Activated T-cell treated with anti-CD3 and anti-CD28 coated beads for 1 hour (primary cell): ENCODE results near the gene MRPS23.
A peak's percentile ranks its signal among the peaks of the same experiment; 100 is the strongest.

Source experiments
- DNase-seq: peaks from one replicate; pipeline ENCODE4 v3.0.0-alpha.2; 2020; ENCODE audit warnings: low read depth

MRPS23 gene

DNA sequence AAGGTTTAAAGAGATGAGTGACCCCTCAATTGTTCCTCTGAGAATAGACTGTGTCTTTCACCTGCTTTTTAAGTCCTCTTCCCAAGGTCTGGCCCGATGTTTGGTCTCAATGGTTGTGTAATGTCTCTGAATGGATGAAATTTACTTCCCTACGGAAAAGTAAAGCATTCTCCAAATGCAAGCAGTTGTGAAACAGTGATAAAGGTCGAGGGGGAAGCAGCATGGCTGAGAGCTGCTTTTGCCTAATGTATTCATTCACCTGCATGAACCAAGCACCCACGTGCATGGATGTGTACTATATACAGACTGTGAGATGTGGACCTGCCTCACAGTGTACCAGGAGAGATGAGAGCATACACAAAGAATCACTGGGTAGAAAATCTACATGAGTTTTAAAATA is 11.4 kb downstream of the MRPS23 start:
- DNase-seq, result no peak

DNA sequence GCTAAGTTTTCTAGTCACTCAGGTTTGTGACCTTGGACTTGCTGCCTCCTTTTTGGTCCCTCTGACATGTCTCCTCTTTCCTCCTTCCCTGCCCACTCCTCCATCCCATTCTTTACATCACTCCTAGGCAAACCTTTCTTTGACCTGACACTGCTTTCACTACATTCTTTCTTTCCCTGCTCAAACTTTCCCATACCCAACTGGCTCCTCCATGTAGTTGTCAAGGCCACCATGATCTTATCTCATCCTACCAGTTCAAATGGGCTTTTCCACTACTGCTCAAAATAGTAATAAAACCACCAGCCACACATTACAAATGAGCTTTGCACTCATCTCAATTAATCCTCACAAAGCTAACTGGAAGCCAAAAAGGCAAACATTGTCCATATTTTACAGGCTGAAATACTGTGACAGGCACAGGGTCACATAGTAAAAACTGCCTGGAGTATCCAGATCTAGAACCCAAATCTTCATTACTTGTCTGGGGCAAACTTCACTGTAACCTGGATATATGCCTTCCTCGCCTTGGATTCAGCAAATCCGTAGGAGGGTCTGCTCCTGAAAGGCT is 14.4 kb downstream of the MRPS23 start:
- DNase-seq, result no peak

DNA sequence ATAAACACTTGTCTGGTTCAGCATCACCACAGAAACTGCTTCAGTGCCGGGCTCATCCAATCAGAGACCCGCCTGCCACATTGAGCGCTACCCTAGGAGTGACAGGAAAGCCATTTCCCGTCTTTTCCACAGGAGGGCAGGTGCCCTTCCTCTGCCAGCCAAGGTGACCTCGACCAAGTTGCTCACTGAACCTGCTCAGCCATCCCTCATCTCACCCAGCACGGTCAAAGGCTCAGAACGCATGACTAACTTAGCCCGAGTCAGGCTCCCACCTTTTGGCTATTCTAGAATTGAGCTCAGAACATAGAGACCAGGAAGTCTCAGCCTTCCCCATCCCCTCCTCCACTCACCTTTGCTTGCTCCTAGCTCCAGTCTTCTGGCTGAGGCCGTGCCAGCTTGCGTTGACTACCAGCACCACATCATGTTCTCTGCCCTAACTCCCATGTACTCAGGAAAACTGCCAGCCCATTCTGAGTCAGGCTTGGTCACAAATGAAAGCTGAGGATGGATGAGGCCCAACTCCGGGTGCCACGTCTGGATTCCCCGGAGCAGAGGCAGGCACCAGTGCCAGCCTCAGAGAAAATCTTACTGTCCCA is 15.6 kb downstream of the MRPS23 start:
- DNase-seq, result no peak

GRCh38 chr17:57833179-57833939 is 16.5 kb downstream of the MRPS23 start:
- peak; percentile 67 for DNase-seq

DNA sequence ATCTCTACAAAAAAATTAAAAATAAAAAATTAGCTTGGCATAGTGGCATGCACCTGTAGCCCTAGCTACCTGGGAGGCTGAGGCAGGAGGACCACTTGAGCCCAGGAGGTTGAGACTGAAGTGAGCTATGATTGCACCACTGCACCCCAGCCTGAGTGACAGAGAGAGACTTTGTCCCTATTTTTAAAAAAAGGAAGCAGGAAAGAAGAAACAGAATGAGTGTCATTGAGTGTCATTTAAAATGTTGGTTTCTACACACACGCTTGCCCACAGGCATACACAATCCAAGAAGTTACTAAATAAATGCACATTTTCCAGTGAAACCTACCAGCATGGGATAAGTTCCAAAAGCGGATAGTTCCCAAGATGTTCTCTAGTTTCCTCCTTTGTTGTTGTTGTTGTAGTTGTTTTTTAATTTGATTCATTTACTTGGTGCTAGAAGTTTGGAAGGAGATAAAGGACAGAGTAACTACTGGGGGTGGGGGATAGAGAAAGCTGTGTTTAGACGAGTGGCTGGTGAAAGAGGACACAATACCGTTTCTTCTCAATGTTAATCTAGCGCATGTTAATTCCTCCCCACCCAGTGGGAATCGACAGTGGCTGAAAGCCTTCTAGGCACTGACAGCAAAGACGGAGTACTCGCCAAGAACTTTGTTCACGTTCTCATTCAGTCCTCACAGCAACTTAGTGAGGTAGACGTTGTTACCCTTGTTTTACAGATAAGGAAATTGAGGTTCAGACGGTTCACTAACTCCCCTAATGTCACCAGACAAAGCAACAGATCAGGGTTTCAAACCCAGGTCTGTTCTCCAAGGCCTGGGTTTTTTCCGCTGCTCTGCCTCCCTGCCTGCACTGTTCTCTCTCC is 17.3 kb downstream of the MRPS23 start:
- no peak for DNase-seq

GRCh38 chr17:57830880-57831279 is 19.0 kb downstream of the MRPS23 start:
- DNase-seq, result no peak

DNA sequence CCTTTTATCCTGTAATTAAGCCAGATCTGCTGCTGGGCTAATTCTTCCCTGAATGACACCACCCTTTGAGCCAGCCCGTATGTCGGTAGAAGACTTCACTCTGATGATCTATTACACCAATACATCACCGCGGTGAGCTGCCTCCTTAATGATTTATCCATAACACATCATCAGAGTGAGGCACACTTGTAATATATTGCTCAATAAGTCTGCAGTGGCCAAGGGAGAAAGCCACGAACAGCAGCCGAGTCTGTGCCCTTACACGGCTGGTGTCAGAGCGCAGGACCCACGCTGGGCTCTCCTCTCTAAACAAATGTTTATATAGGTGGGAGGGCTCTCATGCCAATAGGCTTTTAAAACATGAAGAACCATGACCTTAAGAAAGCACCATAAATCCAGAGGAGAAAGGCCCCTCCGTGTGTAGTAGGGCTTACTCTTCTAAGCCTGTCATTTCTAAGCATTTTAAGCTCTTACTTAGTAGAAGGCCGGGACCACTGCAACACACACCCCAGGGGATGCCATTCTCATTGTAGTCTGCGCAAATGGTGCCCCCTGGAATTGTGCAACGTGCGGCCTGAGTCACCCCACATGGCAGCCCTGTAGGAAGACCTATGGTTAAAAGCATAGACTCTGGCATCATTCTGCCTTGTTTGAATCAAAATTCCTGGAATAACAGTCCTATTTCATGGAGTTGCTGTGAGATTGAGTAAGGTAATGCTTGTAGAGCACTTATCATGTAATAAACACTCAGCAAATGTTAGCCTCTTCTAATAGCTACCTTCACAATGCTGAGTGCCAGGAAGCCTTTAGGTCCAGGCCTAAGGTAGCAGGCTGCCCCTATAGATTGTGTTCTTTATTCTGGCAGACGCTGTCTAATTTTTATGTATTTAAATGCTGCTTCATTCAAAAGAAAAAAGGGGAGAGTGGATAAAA is 26.1 kb downstream of the MRPS23 start:
- no peak for DNase-seq

- DNase-seq, result no peak
These were observed 30.0 kb downstream of the MRPS23 start for GRCh38 chr17:57819867-57820266.

- DNase-seq, result no peak
These were observed 30.6 kb downstream of the MRPS23 start for GRCh38 chr17:57819285-57819684.

- DNase-seq, result no peak
These were observed 31.8 kb downstream of the MRPS23 start for GRCh38 chr17:57818066-57818465.

DNA sequence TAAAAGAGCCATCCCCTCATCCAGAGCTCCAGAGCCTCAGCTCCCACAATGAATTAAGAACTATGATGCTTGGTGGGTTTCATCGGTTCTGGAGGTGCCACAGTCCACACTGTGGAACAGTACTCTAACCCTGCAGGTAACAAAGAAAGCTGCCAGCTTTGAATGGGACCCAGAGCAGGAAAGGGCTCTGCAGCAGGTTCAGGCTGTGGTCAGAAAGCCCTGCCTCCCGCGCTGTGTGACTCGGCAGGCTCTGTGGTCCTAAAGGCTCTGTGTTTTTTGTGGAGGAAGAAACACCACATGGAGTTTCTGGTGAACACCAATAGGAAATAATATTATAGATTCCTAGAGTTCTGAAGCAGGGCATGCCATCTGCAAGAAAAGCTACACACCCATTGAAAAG is 32.5 kb downstream of the MRPS23 start:
- no peak for DNase-seq

- no peak for DNase-seq
These were observed 35.4 kb downstream of the MRPS23 start for GRCh38 chr17:57814421-57814820.

- DNase-seq, result no peak
These were observed 38.1 kb downstream of the MRPS23 start for GRCh38 chr17:57811638-57812280.

DNA sequence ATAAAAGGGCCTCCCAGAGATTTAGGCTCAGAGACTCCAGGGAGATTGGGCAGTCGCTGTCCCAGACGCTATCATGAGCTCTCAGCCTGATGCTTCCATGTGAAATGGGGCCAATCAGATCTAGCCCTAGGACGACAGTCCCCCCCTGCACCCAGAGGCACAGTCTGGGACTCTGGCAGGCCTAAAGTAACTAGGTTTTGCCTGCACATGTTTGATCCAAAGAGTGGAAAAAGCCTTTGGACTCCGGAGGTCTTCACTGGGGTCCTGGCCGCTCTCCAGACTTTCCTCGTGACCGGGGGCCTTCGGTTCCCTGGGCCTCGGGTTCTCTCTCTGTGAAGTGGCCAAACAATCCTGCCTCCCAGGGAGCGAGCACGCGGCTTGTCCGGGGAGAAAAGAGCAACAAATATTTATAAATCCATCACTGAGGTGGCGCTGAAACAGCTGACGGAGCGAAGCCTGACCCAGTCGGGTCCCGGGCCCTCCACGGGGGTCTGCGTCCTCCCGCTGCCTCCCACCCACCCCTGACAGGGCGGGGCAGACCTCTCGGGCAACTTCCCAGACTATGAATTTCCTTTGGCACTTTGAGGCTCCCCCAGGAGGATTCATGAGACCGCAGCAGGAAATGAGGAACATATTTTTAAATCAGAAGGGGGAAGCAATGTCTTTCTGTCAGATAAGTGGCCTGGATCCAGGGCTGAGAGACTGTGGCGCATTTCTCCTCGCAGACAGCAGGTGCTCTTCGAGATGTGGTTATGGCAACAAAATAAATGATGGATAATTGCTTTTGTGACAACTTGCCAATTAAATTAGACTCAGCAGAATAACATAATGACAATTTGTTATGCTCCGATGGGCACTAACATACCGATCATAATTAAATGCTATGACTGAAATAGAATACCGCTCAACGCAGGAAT is 38.9 kb downstream of the MRPS23 start:
- no peak for DNase-seq

DNA sequence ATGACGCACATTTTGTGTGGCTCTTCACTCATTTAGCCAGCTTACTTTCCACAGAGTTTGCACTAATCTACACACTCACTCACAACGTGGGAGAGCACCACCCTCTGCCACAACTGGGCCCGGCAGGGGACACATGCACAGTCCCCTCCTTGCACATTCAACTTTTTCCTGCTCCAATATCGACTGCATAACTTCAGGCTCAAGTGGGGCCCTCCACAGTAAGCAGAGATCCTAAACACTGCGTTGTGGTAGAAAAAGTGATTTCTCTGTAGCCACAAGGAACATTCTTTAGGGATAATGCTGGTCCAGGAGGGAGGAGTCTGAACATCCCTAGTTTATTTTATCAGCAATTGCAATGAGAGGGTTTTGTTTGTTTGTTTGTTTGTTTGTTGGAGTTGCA is 40.0 kb downstream of the MRPS23 start:
- DNase-seq, result no peak

- DNase-seq, result no peak
These were observed 41.0 kb downstream of the MRPS23 start for GRCh38 chr17:57808882-57809281.

- DNase-seq, result no peak
These were observed 43.5 kb downstream of the MRPS23 start for GRCh38 chr17:57806167-57806830.

GRCh38 chr17:57803021-57803420 is 46.8 kb downstream of the MRPS23 start:
- DNase-seq, result no peak

- DNase-seq, result no peak
These were observed 48.7 kb downstream of the MRPS23 start for GRCh38 chr17:57801044-57801711.
